HepG2 (cell line): Measurements from ENCODE around the gene LRRC3. TPM values are rescaled to one million over a fixed set of nuclear protein-coding genes. Genes with fewer than 3 reads are reported as not detected.

Experiments used
- CBFB ChIP-seq: sonication (generic); formaldehyde crosslinking; IDR thresholded peaks from 2 replicates; pipeline ENCODE4 v1.4.0; 2020; ENCODE audit warnings: missing genetic modification reagents
- ELF3 ChIP-seq: IDR thresholded peaks from 2 replicates; pipeline ENCODE4 v1.6.1; 2016; ENCODE audit warnings: missing genetic modification reagents, missing compliant biosample characterization
- FOXC1 ChIP-seq: sonication (generic); formaldehyde crosslinking; IDR thresholded peaks from 2 replicates; pipeline ENCODE4 v1.8.0; 2022; ENCODE audit warnings: mild to moderate bottlenecking, missing genetic modification reagents, borderline replicate concordance
- FUBP1 ChIP-seq: sonication (generic); formaldehyde crosslinking; IDR thresholded peaks from 2 replicates; pipeline ENCODE4 v1.5.1; 2020; ENCODE audit warnings: missing genetic modification reagents, mild to moderate bottlenecking, borderline replicate concordance
- HMGXB4 ChIP-seq, 2 experiments: sonication (generic) in 1 of 2; formaldehyde crosslinking in 1 of 2; IDR thresholded peaks; 2 replicates each; pipeline versions ENCODE4 v1.4.0 to v1.6.1; 2018 to 2020; ENCODE audit warnings: missing genetic modification reagents in 2 of 2, borderline replicate concordance in 1 of 2, low read depth in 1 of 2, mild to moderate bottlenecking in 1 of 2, missing biosample characterization in 1 of 2
- HOMEZ ChIP-seq: IDR thresholded peaks from 2 replicates; pipeline ENCODE4 v1.6.1; 2016; ENCODE audit warnings: low read depth
- MEF2D ChIP-seq: sonication (generic); formaldehyde crosslinking; IDR thresholded peaks from 2 replicates; pipeline ENCODE4 v1.5.1; 2020; ENCODE audit warnings: mild to moderate bottlenecking, missing genetic modification reagents
- PHB2 ChIP-seq: fragments of 450-650 bp; IDR thresholded peaks from 2 replicates; pipeline ENCODE4 v1.6.1; 2018; ENCODE audit not compliant: partially characterized antibody
- RFXAP ChIP-seq: sonication (generic); formaldehyde crosslinking; IDR thresholded peaks from 2 replicates; pipeline ENCODE4 v1.4.0; 2020; ENCODE audit warnings: missing genetic modification reagents, borderline replicate concordance
- RXRB ChIP-seq: IDR thresholded peaks from 2 replicates; pipeline ENCODE4 v1.6.1; 2016; ENCODE audit warnings: borderline replicate concordance, missing genetic modification reagents, missing compliant biosample characterization
- SP2 ChIP-seq: sonication (generic); formaldehyde crosslinking; IDR thresholded peaks from 2 replicates; pipeline ENCODE4 v1.5.1; 2020; ENCODE audit warnings: mild to moderate bottlenecking, missing genetic modification reagents
- TARDBP ChIP-seq: sonication (generic); formaldehyde crosslinking; IDR thresholded peaks from 2 replicates; pipeline ENCODE4 v1.8.0; 2022; ENCODE audit warnings: mild to moderate bottlenecking, missing genetic modification reagents
- TOPORS ChIP-seq: sonication (generic); formaldehyde crosslinking; IDR thresholded peaks from 2 replicates; pipeline ENCODE4 v1.8.0; 2023; ENCODE audit warnings: mild to moderate bottlenecking, missing genetic modification reagents
- ZFP62 ChIP-seq: sonication (generic); formaldehyde crosslinking; IDR thresholded peaks from 2 replicates; pipeline ENCODE4 v1.4.0; 2020; ENCODE audit warnings: missing genetic modification reagents
- ZNF569 ChIP-seq: sonication (generic); formaldehyde crosslinking; IDR thresholded peaks from 2 replicates; pipeline ENCODE4 v1.5.0; 2020; ENCODE audit warnings: mild to moderate bottlenecking, missing genetic modification reagents, moderate library complexity, borderline replicate concordance
- ZUFSP ChIP-seq: sonication (generic); formaldehyde crosslinking; IDR thresholded peaks from 2 replicates; pipeline ENCODE4 v1.9.0; 2021; ENCODE audit warnings: missing genetic modification reagents, mild to moderate bottlenecking, borderline replicate concordance
- polyA plus RNA-seq, 8 experiments: library from polyadenylated mRNA; depleted of rRNA in 3 of 8; stranded (reverse) in 7 of 8; unstranded in 1 of 8; fragments of >200 nt; fragmentation: Illumina TruSeq in 4 of 8; extraction: Trizol in 4 of 8; gene quantifications; 2 replicates each; pipeline versions ENCODE4 v1.2.1 to v1.2.3, GENCODE V29; 2011 to 2016; ENCODE audit warnings: low read depth in 4 of 8, missing spikeins in 1 of 8, mixed read lengths in 1 of 8; ENCODE audit not compliant: insufficient read depth in 1 of 8
- total RNA-seq, 5 experiments: library from RNA; depleted of rRNA; stranded (reverse); fragments of >200 nt; fragmentation: Illumina TruSeq; extraction: Trizol; gene quantifications; 2 replicates each; pipeline ENCODE4 v1.2.3, GENCODE V29; 2016; ENCODE audit warnings: low read depth in 1 of 5
- TF ChIP-seq, protein P1 (sequence below): sonication (generic); formaldehyde crosslinking; IDR thresholded peaks from 2 replicates; pipeline ENCODE4 v1.5.0; 2020; ENCODE audit warnings: missing genetic modification reagents
- TF ChIP-seq, protein P2 (sequence below): fragments of 450-650 bp; IDR thresholded peaks from 2 replicates; pipeline ENCODE4 v1.6.1; 2017
- TF ChIP-seq, protein P3 (sequence below): IDR thresholded peaks from 2 replicates; pipeline ENCODE4 v1.6.1; 2016

Gene LRRC3
- total and polyA plus RNA-seq, 2 of the 13 experiments (the other 11 are each of a cell fraction or from before 2014, with no cell fraction given): 4.8 to 16.5 TPM

- TF ChIP-seq, protein P1, sequence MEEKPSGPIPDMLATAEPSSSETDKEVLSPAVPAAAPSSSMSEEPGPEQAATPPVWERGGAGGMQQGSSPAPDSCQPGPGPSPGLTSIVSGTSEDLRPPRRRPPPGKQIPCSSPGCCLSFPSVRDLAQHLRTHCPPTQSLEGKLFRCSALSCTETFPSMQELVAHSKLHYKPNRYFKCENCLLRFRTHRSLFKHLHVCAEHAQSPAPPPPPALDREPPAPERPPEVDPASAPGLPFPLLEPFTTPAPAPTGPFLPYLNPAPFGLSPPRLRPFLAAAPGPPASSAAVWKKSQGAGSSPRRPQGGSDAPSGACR (CRISPR knock-in tag): no peak
- TF ChIP-seq FUBP1 (no peak), TARDBP (CRISPR knock-in tag) (peak; percentile 34; the same call in 1 of the 2 replicates), ZUFSP (CRISPR knock-in tag) (no peak), RFXAP (CRISPR knock-in tag) (peak; percentile 22), PHB2 (no peak), CBFB (CRISPR knock-in tag) (peak; percentile 20; the same call in 1 of the 2 replicates), MEF2D (no peak), RXRB (peak; percentile 73; the same call in 1 of the 2 replicates), TOPORS (CRISPR knock-in tag) (0 out of 2 replicates have a peak, but pooled peaks have one; percentile 64), SP2 (CRISPR knock-in tag) (no peak), FOXC1 (CRISPR knock-in tag) (no peak), HOMEZ (0 out of 2 replicates have a peak, but pooled peaks have one; percentile 29), ELF3 (CRISPR knock-in tag) (peak; percentile 77), ZFP62 (CRISPR knock-in tag) (no peak), ZNF569 (CRISPR knock-in tag) (no peak), HMGXB4 (CRISPR knock-in tag; IDR thresholded peaks at IDR 0.05; ENCODE audit: borderline replicate concordance in 1 of 2, low read depth in 1 of 2) (peak in 1 of 2 experiments; percentile 10; a peak in 1 of 4 replicates)
- TF ChIP-seq, protein P2, sequence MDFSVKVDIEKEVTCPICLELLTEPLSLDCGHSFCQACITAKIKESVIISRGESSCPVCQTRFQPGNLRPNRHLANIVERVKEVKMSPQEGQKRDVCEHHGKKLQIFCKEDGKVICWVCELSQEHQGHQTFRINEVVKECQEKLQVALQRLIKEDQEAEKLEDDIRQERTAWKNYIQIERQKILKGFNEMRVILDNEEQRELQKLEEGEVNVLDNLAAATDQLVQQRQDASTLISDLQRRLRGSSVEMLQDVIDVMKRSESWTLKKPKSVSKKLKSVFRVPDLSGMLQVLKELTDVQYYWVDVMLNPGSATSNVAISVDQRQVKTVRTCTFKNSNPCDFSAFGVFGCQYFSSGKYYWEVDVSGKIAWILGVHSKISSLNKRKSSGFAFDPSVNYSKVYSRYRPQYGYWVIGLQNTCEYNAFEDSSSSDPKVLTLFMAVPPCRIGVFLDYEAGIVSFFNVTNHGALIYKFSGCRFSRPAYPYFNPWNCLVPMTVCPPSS: no peak
- TF ChIP-seq, protein P3, sequence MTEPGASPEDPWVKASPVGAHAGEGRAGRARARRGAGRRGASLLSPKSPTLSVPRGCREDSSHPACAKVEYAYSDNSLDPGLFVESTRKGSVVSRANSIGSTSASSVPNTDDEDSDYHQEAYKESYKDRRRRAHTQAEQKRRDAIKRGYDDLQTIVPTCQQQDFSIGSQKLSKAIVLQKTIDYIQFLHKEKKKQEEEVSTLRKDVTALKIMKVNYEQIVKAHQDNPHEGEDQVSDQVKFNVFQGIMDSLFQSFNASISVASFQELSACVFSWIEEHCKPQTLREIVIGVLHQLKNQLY: peak; percentile 69; the same call in 1 of the 2 replicates
Observed at GRCh38 chr21:44505673-44506278, 50.5 kb downstream of the LRRC3 start (continued).
